NCI-H128 (cell line): ENCODE results near the gene KCNIP4.
"Not testable (repeated sequence)": the region's sequence is repeated elsewhere in the genome, so short reads cannot be mapped to it uniquely, and the experiment has no call there.

Experiments
- DNase-seq: peaks from one replicate; lab custom pipeline; 2025; ENCODE audit not compliant: unreplicated experiment; lab: John Stamatoyannopoulos, UW

The KCNIP4 gene

DNA sequence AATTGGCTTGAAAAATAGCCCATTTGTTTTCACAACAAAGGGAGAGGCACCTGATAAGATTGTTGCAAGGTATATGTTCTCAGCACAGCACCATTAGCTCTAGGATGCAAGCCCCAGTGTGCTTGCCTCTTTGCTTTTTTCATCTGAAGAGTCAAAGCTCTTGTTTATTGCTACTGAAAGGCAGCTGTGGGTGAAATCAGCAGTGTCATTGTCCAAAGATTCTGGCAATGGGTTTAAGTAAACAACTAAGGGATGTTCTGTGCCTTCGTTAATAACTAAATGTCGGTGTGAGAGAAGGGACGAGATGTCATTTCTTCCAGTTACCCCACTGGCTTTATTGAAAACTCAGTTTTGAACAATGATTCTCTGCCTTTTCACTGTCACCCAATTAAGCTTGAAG lies 567.7 kb downstream of the KCNIP4 start:
- DNase-seq, result no peak

DNA sequence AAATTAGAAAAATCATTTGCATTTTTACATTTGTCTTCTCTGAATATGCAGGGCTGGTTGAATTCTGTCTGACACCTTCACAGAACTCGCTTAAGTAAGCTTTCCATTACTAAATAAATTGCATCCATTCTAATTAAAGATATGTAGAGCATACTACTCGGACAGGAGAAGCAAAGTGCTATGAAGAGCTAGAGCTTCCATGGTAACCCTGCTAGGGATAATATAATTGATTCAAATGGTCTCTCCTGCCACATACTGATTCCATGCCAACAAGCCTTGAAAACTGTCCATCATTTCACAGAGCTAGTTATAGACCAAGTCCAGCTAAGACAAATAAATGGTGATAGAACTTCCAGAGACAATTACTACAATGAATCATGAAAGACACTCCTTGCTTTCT lies 571.5 kb downstream of the KCNIP4 start:
- DNase-seq, result no peak

DNA sequence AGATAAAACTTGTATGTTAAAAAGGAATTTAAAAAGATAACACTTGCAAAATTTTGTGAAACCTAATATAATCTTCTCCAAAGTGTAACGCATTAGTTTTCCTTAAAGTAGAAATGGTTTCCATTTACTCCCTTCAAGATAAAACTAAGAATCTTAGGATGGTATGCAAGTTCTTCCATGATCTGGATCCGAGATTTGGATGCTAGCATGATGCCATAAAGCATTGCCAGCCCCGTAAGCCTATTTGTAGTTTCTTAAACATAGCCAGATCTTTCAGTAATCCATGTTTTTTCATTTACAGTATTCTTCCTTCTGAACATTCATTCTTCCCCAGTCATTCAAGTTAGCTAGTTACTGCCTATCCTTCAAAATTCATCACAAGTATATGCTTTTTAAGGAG lies 572.4 kb downstream of the KCNIP4 start:
- DNase-seq, result no peak

- no peak for DNase-seq
These were observed 573.8 kb downstream of the KCNIP4 start for GRCh38 chr4:21374641-21375368.

DNA sequence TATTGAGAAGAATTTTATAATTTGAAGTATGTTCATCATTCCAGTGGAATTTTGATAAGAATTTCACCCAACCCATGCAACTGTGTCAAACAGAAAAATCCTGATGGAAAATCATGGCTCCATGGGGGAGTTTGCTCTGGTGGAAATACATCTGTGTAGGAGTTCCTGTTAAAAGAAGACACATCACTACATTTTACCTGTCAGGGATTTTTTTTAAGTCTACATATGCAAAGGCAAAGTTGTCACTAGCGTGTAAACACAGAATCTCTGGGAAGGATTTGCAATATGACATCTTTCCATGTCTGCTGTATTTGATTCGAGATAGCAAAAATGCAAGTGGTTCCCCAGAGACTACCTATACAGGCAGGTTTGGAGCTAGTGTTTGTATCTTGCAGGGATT lies 581.0 kb downstream of the KCNIP4 start:
- no peak for DNase-seq

- no peak for DNase-seq
These were observed 581.7 kb downstream of the KCNIP4 start for GRCh38 chr4:21366840-21367239.

- DNase-seq, result no peak
These were observed 582.3 kb downstream of the KCNIP4 start for GRCh38 chr4:21366312-21366711.

DNA sequence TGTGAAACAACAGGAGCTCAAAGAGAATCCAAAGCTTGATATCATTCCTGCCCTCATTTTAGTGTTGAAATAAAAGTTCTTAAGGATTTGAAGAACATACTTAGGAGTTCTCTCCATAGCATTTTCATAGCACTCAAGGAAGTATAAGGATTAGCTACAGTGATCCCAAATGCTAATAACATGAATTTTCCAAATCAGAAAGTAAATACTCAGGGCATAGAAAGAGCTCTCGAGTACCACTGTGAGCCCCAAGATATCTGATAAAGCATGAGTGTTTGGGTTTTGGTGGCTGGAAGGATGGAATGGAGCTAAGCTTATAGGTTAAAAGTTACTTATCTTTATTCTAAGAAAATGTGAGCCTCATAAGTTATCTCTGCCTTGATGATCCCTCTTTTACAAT lies 584.9 kb downstream of the KCNIP4 start:
- no peak for DNase-seq

DNA sequence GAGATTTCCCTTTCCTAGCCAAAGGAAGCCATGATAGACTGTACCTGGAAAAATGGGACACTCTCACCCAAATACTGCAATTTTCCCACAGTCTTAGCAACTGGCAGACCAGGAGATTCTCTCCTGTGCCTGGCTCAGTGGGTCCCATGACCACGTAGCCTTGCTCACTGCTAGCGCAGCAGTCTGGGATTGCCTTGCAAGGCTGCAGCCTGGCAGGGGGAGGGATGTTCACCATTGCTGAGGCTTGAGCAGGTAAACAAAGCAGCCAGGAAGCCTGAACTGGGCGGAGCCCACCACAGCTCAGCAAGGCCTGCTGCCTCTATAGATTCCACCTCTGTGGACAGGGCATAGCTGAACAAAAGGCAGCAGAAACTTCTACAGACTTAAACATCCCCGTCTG lies 596.2 kb downstream of the KCNIP4 start:
- DNase-seq, result not testable (repeated sequence)

DNA sequence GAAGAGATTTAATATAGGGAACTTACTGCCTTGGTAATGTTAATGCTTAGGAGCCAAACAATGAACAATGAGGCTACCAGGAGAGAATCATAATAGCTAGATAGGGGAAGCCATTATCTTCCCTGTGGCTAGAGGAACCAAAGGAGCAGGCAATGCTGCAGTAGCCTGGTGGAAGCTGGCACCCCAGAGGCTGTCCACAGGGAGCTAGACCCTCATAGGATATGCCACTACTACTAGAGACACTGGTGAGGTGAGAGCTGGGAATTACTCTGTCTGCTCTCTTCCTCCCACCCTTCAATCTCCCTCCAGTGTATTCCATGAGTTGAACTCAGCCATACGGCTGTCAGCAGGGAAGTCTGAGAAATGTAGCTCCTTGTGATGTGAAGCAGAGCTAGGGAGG lies 601.4 kb downstream of the KCNIP4 start:
- no peak for DNase-seq

GRCh38 chr4:21327976-21328700 lies 620.4 kb downstream of the KCNIP4 start:
- no peak for DNase-seq

DNA sequence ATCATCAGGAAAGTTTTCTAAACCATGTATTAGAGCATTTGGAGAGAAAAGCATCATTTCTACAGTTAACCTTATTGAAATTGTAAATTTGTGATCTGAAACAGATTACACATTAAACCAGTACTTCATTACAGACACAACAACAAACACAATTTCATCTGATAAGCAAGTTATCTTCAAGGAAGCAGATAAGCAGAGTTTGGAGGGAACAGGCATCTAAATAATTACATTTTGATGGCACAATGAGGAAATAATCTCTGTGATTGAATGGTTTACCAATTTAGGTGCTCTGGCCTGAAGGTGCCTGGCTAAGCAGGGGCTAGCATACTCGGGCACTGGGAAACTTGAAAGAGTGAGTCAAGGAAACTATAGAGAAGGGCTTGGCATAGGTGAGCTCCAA lies 628.5 kb downstream of the KCNIP4 start:
- no peak for DNase-seq

DNA sequence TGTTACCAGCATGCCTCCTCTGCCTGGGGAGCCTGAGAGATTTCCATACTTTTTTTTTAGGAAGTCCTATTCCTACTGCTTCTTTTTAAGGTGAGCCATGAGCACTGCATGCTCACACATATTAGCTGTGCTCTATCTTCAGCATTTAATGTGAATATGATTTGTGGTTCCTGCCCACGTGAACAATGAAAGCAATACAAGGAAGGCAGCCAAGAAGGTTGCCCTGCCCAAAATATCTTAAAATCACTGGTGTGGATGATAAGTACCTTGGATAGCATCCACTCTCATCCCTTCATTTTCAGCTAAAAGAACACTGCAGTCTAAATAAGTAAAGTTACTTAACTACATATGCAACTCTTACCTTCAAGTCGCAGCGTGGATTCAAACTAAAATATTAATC lies 640.9 kb downstream of the KCNIP4 start:
- DNase-seq, result no peak

- no peak for DNase-seq
These were observed 644.1 kb downstream of the KCNIP4 start for GRCh38 chr4:21304540-21304887.

DNA sequence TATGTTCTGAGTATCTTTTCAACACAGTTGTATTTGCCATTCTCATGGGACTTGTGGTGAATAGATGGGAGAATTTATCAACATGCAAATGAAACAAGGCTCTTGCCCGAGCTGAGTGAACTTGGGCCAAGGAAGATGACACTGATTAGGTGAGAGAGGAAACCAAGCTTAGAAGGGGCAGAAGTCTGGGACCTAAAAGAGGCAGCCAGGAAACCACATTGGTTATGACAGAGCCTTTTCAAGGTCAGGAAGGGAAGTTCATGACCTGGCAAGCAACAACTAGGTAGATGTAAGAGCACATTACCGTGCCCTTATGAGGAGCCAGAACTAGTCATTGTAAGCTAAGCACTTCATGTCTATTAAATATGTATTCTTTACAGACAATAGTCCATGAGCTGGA lies 658.0 kb downstream of the KCNIP4 start:
- no peak for DNase-seq

- DNase-seq, result no peak
These were observed 672.5 kb downstream of the KCNIP4 start for GRCh38 chr4:21276046-21276445.

DNA sequence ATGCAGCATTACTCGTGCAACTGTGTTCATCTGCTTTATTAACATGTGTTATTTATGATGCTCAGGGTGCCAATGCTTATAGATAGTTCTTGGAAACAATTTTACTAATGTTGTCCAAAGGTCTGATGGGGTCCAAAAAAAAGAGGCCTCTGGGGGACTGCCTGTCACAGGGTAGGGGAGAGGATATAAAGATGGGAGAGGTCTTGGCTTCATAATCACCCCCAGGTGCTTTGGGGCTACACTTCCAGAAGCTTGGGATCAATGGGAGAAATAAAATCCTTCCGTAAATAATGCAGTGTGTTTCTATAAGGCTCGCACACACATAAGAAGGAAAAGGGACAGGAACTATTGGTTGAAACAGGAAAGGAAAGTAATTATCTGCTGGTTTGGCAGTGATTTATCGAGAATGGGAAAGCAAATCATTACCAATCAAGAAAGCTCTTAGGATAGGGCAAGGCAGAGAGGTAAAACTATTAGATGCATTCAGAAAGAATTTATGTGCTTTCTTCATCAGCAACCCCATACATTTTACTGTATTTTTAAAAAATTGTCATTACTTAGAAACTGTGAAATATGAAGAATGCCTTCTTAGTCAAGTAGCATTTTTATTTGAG lies 677.0 kb downstream of the KCNIP4 start:
- DNase-seq, result no peak

DNA sequence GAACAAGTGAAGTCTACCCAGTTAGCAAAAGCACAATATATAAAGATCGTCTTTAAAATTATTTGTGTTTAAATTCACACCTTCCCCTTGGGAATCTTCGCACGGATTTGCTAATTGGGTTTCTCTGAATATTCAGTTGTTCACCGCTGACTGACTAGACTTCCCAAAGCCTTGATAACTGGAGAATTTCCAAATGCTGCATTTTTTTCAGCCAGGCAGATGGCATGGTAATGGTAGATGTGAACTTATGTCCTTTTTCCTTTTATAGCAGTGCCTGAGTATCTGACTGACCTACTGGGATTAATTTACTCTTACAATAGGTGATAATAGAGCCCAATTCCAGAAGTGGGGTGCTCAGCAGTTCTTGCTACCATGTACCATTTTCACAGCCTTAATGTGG lies 700.2 kb downstream of the KCNIP4 start:
- DNase-seq, result no peak

- no peak for DNase-seq
These were observed 706.4 kb downstream of the KCNIP4 start for GRCh38 chr4:21242163-21242562.

GRCh38 chr4:21226637-21227538 lies 721.7 kb downstream of the KCNIP4 start:
- no peak for DNase-seq

GRCh38 chr4:21211846-21212245 lies 736.7 kb downstream of the KCNIP4 start:
- DNase-seq, result no peak
